Omental fat pad (tissue), 4 donors: ENCODE measurements around the gene STX18. TPM values are rescaled to one million over a fixed set of nuclear protein-coding genes. Genes with fewer than 3 reads are reported as not detected.

Experiments
- ATAC-seq: fragments of 150-250 bp; one replicate; pipeline ENCODE4 v1.9.1; 2016; ENCODE audit warnings: mild to moderate bottlenecking, moderate library complexity; ENCODE audit not compliant: low FRiP score
- DNase-seq: peaks from one replicate; pipeline ENCODE4 v3.0.0-alpha.2; 2019; ENCODE audit warnings: low spot score
- total RNA-seq, 4 donors: library from RNA; depleted of rRNA; stranded (reverse); fragments of >200 nt; gene quantifications; one replicate each; pipeline ENCODE4 v1.1.0, GENCODE V29; 2016
- TF ChIP-seq, protein P1 (sequence below), 3 donors: fragments of 450-650 bp; IDR thresholded peaks; one replicate each; pipeline ENCODE4 v1.5.1; 2016 to 2017; ENCODE audit warnings: antibody characterized with exemption in 3 of 3, mild to moderate bottlenecking in 3 of 3, moderate library complexity in 2 of 3

Gene STX18
- total RNA-seq = 10 to 100 TPM; 17.7 to 30.1 (median 23.0) TPM

- TF ChIP-seq, protein P1, sequence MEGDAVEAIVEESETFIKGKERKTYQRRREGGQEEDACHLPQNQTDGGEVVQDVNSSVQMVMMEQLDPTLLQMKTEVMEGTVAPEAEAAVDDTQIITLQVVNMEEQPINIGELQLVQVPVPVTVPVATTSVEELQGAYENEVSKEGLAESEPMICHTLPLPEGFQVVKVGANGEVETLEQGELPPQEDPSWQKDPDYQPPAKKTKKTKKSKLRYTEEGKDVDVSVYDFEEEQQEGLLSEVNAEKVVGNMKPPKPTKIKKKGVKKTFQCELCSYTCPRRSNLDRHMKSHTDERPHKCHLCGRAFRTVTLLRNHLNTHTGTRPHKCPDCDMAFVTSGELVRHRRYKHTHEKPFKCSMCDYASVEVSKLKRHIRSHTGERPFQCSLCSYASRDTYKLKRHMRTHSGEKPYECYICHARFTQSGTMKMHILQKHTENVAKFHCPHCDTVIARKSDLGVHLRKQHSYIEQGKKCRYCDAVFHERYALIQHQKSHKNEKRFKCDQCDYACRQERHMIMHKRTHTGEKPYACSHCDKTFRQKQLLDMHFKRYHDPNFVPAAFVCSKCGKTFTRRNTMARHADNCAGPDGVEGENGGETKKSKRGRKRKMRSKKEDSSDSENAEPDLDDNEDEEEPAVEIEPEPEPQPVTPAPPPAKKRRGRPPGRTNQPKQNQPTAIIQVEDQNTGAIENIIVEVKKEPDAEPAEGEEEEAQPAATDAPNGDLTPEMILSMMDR (IDR thresholded peaks at IDR 0.05) = no peak
- ATAC-seq (peak; percentile 97), DNase-seq (peak; percentile 58)
These were observed at the start of gene STX18 for GRCh38 chr4:4541661-4542570. STX18 (minus strand) TSS chr4:4542048; CDS start chr4:4541964, 84 bp downstream.

GRCh38 chr4:4591071-4591470 lies 49.2 kb upstream of the STX18 start:
- DNase-seq (no peak), ATAC-seq (no peak)
- TF ChIP-seq, protein P1 (IDR thresholded peaks at IDR 0.05) = no peak

DNA sequence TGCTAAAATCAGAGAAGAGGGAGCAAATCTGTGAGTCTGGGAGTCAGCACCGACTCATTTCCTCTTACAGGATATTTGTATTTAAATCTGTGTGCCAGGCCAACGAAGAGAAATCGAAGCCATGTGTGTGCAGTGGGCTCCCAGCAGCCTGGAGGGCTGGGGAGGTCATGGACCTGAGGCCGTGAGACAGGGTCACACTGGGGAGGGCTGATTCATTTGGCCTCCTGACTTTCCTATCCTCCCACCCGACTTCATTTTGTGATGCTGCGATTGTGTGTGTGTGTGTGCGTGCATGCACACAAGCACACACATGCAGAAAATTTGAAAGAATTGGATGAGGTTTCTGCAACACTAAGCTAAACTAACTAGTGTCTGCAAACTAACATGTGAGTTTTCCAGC lies 48.7 kb upstream of the STX18 start:
- no peak for ATAC-seq
- no peak for DNase-seq
- TF ChIP-seq, protein P1 (IDR thresholded peaks at IDR 0.05) = no peak

DNA sequence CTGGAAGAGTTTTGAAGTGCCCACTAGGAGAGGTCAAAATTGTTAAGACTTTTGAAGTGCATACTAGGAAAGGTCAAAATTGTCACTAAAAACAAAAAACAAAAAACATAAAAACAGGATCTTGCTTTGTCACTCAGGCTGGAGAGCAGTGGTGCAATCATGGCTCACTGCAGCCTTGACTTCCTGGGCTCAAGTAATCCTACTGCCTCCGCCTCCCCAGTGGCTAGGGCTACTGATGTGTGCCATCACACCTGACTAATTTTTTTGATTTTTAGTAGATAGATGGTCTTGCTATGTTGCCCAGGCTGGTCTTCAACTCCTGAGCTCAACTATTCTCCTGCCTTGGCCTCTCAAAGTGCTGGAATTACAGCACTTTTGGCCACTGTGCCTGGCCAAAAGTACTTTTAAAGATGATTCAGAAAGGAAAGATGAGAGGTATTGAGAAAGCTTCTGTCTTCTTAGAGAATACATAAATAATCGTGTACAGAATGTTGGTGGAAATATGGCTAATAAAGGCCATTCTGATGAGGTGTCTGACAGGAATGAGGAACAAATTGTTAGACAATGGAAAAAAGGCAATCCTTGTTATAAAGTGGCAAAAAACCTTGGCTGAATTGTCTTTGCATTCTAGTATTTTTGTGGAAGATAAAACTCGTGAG lies 43.3 kb upstream of the STX18 start:
- no peak for DNase-seq
- TF ChIP-seq, protein P1 (IDR thresholded peaks at IDR 0.05) = no peak
- peak; percentile 64 for ATAC-seq

- ATAC-seq = no peak
These were observed 41.8 kb upstream of the STX18 start for GRCh38 chr4:4583606-4584005.

GRCh38 chr4:4582653-4583052 lies 40.8 kb upstream of the STX18 start:
- DNase-seq (no peak), ATAC-seq (no peak)

More at GRCh38 chr4:4583606-4584005, 41.8 kb upstream of the STX18 start:
- TF ChIP-seq, protein P1 (IDR thresholded peaks at IDR 0.05) = no peak
- no peak for DNase-seq

More at GRCh38 chr4:4582653-4583052, 40.8 kb upstream of the STX18 start:
- TF ChIP-seq, protein P1 (IDR thresholded peaks at IDR 0.05) = no peak
